ENCODE data around the gene TMEM151A.
"Not testable (repeated sequence)": the region's sequence is repeated elsewhere in the genome, so short reads cannot be mapped to it uniquely, and the experiment has no call there.

DNA sequence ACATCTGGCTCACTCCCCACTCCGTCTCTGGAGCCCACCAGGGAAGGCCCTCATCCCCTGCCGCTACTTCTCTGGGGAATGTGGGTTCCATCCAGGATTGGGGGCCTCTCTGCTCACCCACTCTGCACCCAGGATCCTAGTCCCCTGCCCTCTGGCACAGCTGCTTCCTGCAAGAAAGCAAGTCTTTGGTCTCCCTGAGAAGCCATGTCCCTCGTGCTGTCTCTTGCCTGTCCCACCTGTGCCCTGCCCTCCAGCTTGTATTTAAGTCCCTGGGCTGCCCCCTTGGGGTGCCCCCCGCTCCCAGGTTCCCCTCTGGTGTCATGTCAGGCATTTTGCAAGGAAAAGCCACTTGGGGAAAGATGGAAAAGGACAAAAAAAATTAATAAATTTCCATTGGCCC is 14.6 kb upstream of the TMEM151A start:
- TF ChIP-seq, protein P1, sequence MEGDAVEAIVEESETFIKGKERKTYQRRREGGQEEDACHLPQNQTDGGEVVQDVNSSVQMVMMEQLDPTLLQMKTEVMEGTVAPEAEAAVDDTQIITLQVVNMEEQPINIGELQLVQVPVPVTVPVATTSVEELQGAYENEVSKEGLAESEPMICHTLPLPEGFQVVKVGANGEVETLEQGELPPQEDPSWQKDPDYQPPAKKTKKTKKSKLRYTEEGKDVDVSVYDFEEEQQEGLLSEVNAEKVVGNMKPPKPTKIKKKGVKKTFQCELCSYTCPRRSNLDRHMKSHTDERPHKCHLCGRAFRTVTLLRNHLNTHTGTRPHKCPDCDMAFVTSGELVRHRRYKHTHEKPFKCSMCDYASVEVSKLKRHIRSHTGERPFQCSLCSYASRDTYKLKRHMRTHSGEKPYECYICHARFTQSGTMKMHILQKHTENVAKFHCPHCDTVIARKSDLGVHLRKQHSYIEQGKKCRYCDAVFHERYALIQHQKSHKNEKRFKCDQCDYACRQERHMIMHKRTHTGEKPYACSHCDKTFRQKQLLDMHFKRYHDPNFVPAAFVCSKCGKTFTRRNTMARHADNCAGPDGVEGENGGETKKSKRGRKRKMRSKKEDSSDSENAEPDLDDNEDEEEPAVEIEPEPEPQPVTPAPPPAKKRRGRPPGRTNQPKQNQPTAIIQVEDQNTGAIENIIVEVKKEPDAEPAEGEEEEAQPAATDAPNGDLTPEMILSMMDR (IDR thresholded peaks at IDR 0.05) = not testable (repeated sequence)
- not testable (repeated sequence) for TF ChIP-seq POLR2A (IDR thresholded peaks at IDR 0.05)
